Measurements from ENCODE around the gene AIDA. TPM values are rescaled to one million over a fixed set of nuclear protein-coding genes. Genes with fewer than 3 reads are reported as not detected.
"Not testable (repeated sequence)": the region's sequence is repeated elsewhere in the genome, so short reads cannot be mapped to it uniquely, and the experiment has no call there.

The AIDA gene, protein sequence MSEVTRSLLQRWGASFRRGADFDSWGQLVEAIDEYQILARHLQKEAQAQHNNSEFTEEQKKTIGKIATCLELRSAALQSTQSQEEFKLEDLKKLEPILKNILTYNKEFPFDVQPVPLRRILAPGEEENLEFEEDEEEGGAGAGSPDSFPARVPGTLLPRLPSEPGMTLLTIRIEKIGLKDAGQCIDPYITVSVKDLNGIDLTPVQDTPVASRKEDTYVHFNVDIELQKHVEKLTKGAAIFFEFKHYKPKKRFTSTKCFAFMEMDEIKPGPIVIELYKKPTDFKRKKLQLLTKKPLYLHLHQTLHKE
- 25.9 and 30.4 TPM in 2 replicates for total RNA-seq
- polyA plus RNA-seq (2012), result 42.0 TPM

DNA sequence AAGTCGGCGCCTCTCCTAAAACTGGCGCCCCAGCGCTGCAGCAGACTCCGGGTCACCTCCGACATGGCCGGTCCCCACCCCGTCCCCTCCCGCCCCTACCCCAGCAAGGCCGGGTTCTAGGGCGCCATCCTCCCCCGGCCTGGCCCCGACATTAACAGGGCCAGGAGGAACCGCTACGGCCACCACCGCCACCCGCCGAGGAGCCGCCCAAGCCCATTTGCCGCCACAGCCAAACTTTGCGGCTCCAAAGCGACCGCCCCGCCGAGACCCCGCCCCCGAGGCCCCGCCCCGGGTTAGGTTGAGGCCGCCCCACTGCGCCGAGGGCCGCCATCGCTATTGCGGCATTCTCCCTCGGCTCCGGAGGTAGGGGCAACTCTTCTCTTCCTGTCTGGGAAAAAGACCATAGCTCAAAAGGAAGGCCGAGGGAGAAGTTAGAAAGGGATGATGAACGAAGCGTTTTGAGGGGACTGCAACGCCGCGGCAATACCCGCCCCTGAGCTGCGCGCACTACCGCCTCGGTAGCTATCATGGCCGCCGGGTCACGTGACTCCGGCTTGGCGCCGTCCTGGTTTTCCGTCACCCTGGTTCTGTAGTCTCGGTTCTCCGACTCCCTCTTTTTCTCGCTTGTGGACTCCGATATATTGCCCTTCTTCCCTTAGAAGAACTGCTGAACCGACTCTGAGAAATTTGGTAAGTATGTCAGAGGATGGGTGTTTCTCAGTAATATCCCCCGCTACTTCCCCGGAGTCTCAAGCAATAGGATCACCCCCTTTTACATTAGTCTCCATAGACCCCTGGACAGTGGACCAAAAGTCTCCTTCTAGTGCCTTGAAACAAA is at the start of gene AIDA, which contains the start of gene BROX:
Gene AIDA (minus strand): TSS at position 239 of the 838 bp plus-strand sequence. CDS start 174 bp downstream, at position 65.
Gene BROX (plus strand): TSS at position 312 of the 838 bp plus-strand sequence. CDS start 3,136 bp downstream, outside the sequence.
- peak; percentile 93 for DNase-seq (ENCODE audit: low read depth)

DNA sequence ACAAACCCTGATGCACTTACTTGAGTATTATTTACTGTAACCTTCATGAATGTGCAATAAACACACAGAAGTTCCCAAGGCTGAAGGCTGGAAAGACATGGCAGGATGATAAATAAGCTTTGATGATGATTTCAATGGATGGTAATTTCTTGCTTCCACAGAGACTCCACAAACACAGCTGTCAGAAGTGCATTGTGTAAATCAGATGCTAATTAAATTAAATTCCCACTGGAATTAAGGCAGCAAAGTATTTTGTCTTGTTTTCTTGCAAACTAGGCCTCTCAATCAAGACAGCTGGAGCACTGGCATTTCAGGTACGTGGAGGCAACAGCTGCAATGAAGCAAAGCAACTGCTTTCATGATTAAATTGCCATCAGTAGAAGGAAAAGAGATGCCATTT is 48.8 kb upstream of the AIDA start:
- peak; percentile 36 for DNase-seq (ENCODE audit: low read depth)

DNA sequence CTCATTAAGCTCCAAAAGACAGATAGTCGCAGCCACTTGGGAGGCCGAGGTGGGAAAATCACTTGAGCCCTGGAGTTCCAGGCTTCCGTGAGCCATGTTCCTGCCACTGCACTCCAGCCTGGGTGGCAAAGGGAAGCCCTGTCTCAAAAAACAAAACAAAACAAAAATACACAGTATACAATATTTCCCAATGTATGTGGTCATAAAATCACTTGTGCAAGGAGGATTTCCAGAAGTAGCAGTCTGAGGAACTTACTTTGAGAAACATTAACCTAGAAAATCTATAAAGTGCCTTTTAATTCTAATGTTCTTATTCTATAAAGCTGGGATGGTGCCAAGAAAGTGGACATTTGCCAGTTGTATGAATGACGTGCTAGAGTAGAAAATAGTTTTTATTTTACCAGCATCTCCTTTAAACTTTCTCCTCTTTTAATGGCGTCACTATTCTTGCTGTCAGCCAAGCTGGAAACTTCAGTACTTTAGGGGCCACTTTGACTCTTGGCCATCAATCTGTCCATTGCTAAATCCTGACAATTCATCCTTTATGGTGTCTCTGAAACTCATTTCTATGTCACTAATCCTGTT is 47.3 kb upstream of the AIDA start:
- DNase-seq (ENCODE audit: low read depth), result no peak

DNA sequence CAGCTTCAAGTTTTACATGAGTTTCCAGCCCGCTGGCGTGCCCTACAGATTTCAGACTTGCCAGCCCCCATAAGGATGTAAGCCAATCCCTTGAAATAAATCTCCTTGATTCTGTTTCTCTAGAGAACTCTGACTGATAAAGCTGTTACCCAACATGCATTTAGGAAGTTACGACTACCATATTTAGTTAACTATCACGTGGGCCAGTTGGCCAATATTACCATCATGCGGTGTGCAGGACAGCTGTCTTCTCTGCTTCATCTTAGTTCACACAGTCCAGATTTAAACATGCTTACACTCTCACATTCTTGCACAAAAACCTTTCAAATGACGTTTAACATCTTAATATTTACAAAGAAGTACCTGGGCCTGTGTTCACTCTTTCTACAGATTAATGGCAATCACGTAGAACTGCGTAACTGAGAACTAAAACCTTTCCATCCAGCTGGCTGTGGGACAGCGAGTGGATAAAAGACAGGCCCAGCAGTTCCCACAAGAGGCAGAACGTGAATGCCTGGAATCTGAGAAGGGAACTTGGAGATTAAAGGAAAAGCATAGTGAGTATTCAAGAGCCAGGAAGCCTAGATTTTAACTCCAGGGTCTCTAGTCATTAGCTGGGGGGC is 45.5 kb upstream of the AIDA start:
- DNase-seq (ENCODE audit: low read depth), result peak; percentile 37

DNA sequence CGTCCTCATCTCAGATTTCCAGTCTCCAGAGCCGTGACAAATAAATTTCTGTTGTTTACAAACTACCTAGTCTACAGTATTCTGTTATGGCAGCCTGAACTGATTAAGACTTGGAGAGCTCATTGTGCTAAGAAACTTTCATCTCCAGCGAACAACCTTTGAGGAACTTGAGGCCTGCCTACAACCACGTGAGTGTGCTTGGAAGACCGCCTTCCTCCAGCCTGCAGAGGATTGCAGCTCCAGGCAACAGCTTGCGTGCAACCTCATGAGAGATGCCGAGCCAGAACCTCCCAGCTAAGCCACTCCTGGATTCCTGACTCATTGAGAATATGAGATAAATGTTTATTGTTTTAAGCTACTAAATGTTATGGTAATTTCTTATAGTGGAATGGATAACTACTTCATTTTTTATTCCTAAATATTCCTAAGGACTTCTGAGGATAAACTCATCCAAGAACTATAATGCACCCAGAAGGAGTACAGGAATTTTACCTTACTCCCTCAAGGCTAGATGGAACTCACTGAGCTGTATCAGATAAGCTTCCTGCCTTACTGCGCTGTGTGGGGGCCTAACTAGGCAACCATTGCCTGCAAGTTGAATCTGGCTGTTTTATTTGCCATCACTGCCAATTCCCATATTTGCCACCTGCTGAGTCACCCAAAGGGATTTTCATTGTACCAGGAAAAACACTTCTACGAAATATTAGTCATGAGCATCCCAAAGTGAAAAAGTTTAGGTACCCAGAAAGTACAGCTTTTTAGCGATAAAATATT is 42.3 kb upstream of the AIDA start:
- DNase-seq (ENCODE audit: low read depth), result peak; percentile 81

DNA sequence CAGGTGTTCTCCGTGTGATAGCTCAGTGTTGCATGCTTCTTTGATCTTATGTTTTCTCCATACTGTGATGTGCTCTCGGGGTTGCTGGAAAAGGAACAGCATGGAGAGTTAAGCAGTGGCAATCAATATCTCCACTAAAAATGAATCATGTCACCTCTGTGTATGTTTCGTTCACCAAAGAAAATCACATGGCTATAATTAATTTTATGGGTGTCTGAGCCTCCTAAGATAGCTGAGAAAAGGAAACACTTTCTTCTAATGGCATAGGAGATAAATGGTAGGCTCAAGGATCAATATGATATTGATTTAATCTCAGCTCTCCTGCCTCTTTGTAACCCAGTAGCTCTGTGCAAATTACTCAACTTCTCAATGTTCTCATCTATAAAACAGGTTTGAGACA is 39.0 kb upstream of the AIDA start:
- no peak for DNase-seq (ENCODE audit: low read depth)

DNA sequence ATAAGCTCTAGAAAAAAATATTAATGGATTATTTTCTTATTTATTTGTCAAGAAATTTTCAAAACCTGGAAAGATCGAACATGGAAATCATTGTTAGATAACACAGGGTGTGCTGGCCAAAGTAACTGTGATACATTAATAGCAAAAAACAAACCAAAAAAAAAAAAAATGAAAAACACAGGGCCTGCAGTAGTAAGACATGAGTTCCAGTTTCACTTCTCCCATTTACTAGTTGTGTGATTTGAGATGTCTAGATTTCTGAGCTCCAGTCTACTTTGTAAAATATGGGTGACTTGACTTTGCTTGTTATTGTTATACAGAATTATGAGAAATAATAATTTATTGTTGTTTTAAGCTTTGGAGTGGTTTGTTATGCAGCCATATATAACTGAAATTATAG is 38.4 kb upstream of the AIDA start:
- DNase-seq (ENCODE audit: low read depth), result no peak

DNA sequence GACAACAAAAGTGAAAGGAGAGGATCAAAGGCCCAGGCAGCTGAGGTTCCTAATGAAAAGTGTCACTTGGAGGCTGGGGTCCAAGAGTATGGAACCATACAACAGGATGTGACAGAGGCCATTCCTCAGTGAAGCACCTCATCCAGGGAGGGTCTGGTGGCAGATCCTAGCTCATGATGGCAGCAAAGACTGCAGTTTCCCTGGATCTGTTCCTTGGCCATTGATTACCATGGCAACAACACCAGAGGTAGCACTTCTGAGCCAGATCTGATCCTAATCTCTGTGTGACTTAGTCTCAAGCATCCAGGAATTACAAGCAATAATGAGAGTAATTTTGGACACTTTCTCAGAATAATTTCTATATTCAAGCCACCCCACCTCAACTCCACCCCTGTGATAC is 37.6 kb upstream of the AIDA start:
- no peak for DNase-seq (ENCODE audit: low read depth)

DNA sequence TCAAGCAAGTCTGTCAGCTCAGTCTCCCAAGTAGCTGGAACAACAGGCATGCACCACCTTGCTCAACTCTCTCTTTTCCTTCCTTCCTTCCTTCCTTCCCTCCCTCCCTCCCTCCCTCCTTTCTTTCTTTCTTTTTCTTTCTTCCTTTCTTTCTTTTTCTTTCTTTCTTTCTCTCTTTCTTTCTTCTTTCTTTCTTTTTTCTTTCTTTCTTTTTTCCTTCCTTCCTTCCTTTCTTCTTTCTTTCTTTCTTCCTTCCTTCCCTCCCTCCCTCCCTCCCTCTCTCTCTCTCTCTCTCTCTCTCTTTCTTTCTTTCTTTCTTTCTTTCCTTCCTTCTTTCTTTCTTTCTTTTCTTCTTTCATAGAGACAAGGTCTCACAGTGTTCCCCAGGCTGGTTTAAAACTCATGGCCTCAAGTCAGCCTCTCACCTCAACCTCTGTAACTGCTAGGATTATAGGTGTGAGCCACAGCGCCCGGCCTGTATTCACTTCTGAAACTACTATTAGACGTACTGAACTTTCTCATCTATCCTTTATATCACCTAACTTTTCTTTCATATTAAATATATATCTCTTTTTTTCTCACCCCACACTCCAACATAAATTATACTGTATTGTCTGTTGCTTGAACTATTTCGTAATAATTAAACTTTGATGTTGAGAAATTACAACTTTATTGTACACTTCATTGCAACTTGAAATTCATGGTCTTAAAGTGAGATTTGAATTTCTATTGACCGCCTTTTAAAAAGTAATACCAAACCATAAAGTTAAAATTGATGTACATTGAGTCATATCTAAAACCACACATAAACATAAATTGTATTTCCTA is 29.6 kb upstream of the AIDA start:
- not testable (repeated sequence) for DNase-seq (ENCODE audit: low read depth)

DNA sequence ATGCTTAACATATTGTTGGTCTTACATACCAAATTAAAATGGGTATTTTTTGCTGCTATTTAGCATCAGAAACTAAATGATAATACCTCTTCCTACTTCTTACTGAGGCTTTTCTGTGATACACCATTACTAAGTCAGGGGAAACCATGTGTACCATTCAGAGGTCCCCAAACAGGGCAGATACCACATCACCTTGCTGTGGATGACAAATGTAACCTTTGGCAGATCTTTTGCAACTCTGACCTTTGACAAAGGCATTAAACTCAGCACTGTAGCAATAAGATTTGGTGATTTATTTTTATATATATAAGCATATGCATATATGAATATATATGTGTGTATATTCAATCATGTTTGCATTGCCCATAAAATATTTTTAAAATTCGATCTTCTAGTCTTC is 27.6 kb upstream of the AIDA start:
- no peak for DNase-seq (ENCODE audit: low read depth)

DNA sequence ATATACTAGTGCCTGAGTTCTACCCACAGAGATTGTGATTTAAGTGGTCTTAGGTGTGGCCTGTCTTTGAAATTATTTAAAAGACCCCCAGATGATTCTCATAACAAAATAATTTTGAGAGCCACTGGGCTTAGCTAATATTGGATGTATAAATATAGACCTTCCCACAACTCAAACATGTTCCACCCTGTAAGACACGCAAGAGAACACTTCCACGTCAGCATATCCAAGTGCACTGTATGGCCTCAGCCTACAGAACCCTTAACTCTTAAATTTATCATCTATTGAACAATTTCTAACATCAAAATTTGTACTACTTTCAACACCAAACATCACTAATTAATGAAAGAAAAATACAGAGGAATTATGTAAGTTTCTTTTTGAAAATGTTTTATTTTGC is 27.2 kb upstream of the AIDA start:
- no peak for DNase-seq (ENCODE audit: low read depth)

DNA sequence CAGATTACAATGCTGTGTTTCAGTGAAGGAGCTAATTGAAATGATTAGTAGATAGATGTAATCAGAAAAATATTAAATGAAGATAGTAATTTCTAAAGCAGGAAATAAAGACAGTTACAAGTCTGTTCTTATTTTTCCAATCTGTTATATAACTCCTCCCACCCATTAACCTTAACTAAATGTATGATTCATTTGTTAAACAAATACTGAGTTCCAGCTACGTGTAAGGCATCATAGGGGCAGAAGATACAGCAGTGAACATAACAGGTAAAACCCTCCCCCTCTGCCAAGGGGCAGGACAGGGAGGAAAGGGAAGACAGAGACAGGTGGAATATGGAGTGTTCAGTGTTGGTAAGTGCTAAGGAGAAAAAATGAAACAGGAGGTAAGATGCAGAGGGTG is 24.7 kb upstream of the AIDA start, which contains the start of gene FAM177B:
Gene FAM177B (plus strand): TSS at position 231 of the 400 bp plus-strand sequence. CDS start 9,344 bp downstream, outside the sequence.
- DNase-seq (ENCODE audit: low read depth), result no peak

DNA sequence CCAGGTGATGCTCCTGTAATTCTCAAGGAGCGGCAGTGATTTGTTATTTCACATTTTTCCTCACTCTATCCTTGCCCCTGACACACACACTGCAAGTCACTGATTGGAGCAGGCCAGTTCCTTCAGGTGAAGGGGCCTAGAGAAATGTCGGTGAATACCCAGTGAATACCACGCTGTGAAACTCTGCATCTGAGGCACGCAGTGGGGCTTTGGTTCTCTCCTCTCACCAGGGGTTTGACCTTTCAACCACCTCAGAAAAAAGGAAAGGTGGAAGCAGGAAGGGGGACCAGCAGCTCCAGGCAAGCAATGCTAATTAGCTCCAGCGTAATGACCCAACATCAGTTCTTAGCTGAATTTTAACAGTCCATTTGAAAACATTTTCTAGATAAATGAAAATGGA is 24.2 kb upstream of the AIDA start:
- DNase-seq (ENCODE audit: low read depth), result no peak

DNA sequence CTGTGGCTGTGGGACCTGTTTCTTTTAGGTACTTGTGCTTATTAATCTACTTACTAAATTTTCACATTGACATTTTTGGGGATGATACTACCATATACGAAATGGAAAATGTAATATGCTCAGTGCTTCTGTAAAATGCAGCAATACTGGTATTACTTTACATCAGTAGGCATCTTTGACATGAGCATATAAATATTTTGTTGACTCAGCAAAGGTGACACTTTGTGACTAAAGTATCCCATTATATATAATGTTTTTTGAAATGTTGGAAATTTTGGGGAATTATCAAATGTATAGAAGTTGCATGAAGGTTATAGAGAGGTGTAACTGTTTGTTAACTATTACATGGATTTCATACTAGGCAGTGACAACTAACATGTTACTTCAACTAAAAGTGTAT is 22.4 kb upstream of the AIDA start:
- DNase-seq (ENCODE audit: low read depth), result no peak

DNA sequence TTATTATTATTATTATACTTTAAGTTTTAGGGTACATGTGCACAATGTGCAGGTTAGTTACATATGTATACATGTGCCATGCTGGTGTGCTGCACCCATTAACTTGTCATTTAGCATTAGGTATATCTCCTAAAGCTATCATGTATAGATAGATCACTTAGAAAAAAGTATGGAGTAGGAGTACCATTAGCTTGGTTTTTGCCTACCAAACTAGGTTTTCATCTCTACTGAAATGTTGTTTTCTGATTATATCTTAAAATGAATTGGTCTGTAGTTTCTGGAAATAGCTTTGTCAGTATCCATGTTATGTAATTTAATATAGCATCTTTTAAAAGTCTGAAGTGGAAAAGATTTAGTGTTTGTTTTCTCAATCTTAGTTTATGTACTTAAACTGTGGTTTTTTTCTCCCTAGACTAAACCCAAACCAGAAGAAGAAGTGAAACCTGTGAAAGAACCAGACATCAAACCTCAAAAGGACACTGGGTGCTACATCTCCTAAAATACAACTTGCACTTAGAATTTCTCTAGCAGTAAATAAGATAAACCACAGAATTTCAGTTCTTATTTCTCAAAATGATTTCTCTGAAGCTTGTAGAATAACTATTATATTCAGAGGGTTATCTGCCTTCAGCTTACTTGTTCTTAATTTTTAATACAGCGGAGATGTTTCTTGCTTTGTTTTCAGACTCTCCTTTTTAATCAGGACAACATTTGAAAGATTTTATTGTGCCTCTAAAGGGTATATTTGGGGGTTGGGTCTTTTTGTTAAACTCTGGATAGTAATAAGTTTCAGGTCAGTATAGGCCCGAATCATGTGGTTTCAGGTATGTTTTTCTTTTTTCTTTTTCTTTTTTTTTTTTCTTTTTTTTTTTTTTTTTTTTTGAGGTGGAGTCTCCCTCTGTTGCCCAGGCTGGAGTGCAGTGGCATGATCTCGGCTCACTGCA is 20.2 kb upstream of the AIDA start:
- DNase-seq (ENCODE audit: low read depth), result no peak

DNA sequence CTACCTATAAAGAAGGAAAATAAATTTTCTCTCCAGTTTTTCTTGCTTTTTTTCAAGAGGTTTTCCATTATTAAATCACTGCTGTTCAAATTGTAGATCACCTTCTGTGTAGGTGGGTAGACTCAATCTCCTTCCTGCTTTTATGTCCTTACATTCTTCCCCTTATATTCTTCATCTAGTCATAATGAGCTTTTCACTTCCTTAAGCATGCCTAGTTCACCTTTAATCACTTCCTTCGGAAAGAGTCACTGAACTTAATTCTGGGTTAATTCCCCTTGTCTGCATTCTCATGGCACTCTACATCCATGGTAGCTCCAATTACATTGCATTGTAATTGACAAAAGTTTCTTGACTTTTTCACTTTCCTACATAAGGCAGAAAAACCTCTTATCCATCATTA is 18.6 kb upstream of the AIDA start:
- no peak for DNase-seq (ENCODE audit: low read depth)

DNA sequence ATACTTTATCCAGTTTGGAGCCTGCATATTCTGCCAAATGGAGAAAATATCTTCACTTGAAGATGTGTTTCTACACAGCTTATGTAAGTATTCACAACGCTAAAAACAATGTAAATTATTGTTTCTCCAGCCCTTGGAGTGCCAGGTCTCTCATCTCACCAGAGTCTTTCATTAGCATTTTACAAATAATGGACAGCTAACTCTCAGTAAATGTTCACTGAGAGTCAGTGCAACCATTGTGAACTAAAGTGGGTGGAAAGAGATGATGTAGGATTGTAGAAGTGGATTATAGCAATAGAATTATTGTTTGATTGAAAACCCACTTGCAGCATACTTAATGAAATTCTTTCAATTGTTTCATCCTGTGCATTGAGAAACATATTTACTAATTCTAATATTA is 16.5 kb upstream of the AIDA start:
- DNase-seq (ENCODE audit: low read depth), result no peak

DNA sequence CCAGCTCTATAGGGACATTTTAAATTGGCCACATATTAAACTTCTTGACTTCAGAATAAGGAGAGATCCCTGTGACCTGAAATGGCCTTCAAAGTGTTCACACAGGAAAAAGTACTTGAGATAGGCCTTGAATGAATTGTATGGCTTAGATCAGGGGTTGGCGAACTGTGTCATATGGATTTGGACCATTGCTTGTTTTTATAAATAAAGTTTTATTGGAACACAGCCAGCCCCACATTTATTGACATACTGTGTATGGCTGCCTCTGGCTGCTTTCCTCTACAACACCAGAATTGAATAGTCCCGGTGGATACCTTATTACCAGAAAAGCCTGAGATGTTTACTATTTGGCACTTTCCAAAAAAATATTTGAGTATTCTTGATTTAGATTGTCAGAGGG is 4.1 kb upstream of the AIDA start:
- DNase-seq (ENCODE audit: low read depth), result no peak
